GM21526 (cell line): Measurements from ENCODE around the gene SLC12A7.
"Not testable (repeated sequence)": the region's sequence is repeated elsewhere in the genome, so short reads cannot be mapped to it uniquely, and the experiment has no call there.

Experiments
- ATAC-seq: cut with Tn5 transposase; IDR thresholded peaks from one replicate; pipeline ENCODE4 v1.9.1; 2021; ENCODE audit warnings: moderate library complexity; ENCODE audit not compliant: unreplicated experiment, low FRiP score

SLC12A7 gene

GRCh38 chr5:1085391-1085790, 26.5 kb downstream of the SLC12A7 start:
- ATAC-seq = no peak

- ATAC-seq = no peak
Observed at GRCh38 chr5:1083823-1084605, 27.8 kb downstream of the SLC12A7 start.

- ATAC-seq = not testable (repeated sequence)
Observed at GRCh38 chr5:1083026-1083425, 28.8 kb downstream of the SLC12A7 start.

GRCh38 chr5:1081519-1081918, 30.3 kb downstream of the SLC12A7 start:
- ATAC-seq = no peak

- ATAC-seq = no peak
Observed at GRCh38 chr5:1080432-1080831, 31.4 kb downstream of the SLC12A7 start.

GRCh38 chr5:1079961-1080360, 31.9 kb downstream of the SLC12A7 start:
- no peak for ATAC-seq

- no peak for ATAC-seq
Observed at GRCh38 chr5:1079486-1079885, 32.4 kb downstream of the SLC12A7 start.

GRCh38 chr5:1078851-1079250, 33.0 kb downstream of the SLC12A7 start:
- ATAC-seq = no peak

- ATAC-seq = no peak
Observed at GRCh38 chr5:1078206-1078605, 33.7 kb downstream of the SLC12A7 start.

GRCh38 chr5:1077491-1078020, 34.3 kb downstream of the SLC12A7 start:
- ATAC-seq = no peak

- ATAC-seq = no peak
Observed at GRCh38 chr5:1077026-1077425, 34.8 kb downstream of the SLC12A7 start.

GRCh38 chr5:1076406-1076805, 35.5 kb downstream of the SLC12A7 start:
- no peak for ATAC-seq

- ATAC-seq = no peak
Observed at GRCh38 chr5:1075931-1076330, 35.9 kb downstream of the SLC12A7 start.

- no peak for ATAC-seq
Observed at GRCh38 chr5:1075555-1075881, 36.3 kb downstream of the SLC12A7 start.

GRCh38 chr5:1074816-1075554, 36.9 kb downstream of the SLC12A7 start:
- no peak for ATAC-seq

- no peak for ATAC-seq
Observed at GRCh38 chr5:1074226-1074625, 37.6 kb downstream of the SLC12A7 start.

- ATAC-seq = no peak
Observed at GRCh38 chr5:1073239-1074102, 38.4 kb downstream of the SLC12A7 start.

- ATAC-seq = no peak
Observed at GRCh38 chr5:1069720-1070088, 42.2 kb downstream of the SLC12A7 start.

GRCh38 chr5:1068895-1069719, 42.8 kb downstream of the SLC12A7 start:
- ATAC-seq = no peak
